ENCODE data around the gene ZFYVE21. TPM values are rescaled to one million over a fixed set of nuclear protein-coding genes. Genes with fewer than 3 reads are reported as not detected.

Gene ZFYVE21
- polyA plus RNA-seq, 2 of the 4 experiments (the other 2 are of a cell fraction), result 28.7 to 33.0 TPM

GRCh38 chr14:103683139-103683538 lies 32.5 kb upstream of the ZFYVE21 start:
- H3K27ac ChIP-seq, result no peak overlapping the region
- H3K4me1 ChIP-seq, result no peaks in the 10 kb centered on the region
- H3K9me3 ChIP-seq, result no peaks in the 10 kb centered on the region
- ChIA-PET POLR2A (no interaction called here), CTCF (no interaction called here)
- no peak overlapping the region for H3K4me3 ChIP-seq
- no peak overlapping the region for H3K4me2 ChIP-seq
- ATAC-seq (no peak), FAIRE-seq (no peak), DNase-seq (ENCODE audit: low read depth in 1 of 2, low spot score in 1 of 2) (no peak)
- 86% methylated on average over 15 of the region's 15 CpGs for WGBS (ENCODE audit: missing lambda C conversion rate)
- TF ChIP-seq POLR2A (IDR thresholded peaks at IDR 0.05; ENCODE audit: low read length) (no peak), HDAC2 (IDR thresholded peaks at IDR 0.05) (no peak), CTCF (IDR thresholded peaks at IDR 0.05) (no peak), GATA3 (IDR thresholded peaks at IDR 0.05; ENCODE audit: borderline replicate concordance) (no peak), BHLHE40 (IDR thresholded peaks at IDR 0.05; ENCODE audit: low read depth, low read length) (no peak), CHD2 (IDR thresholded peaks at IDR 0.05; ENCODE audit: low read length, partially characterized antibody) (no peak), FOSL2 (IDR thresholded peaks at IDR 0.05) (no peak), FOSL2 (CRISPR knock-in tag; IDR thresholded peaks at IDR 0.05) (no peak), RAD21 (conservative IDR thresholded peaks at IDR 0.05 in 1 of 2, IDR thresholded peaks at IDR 0.05 in 1 of 2) (no peak), KDM5A (IDR thresholded peaks at IDR 0.05) (no peak), CHD4 (IDR thresholded peaks at IDR 0.05; ENCODE audit: borderline replicate concordance) (no peak), EHMT2 (IDR thresholded peaks at IDR 0.05; ENCODE audit: low read depth) (no peak), FOXS1 (CRISPR knock-in tag; IDR thresholded peaks at IDR 0.05) (no peak), USF2 (IDR thresholded peaks at IDR 0.05) (no peak), RNF2 (IDR thresholded peaks at IDR 0.05; ENCODE audit: borderline replicate concordance, low read depth) (no peak), MYC (IDR thresholded peaks at IDR 0.05; ENCODE audit: borderline replicate concordance, low read length) (no peak), ZFP36 (IDR thresholded peaks at IDR 0.05; ENCODE audit: borderline replicate concordance, partially characterized antibody) (no peak)

GRCh38 chr14:103684471-103684870 lies 31.1 kb upstream of the ZFYVE21 start:
- TF ChIP-seq MAFK (IDR thresholded peaks at IDR 0.05; ENCODE audit: partially characterized antibody) (no peak), HOXB5 (CRISPR knock-in tag; IDR thresholded peaks at IDR 0.05) (no peak), JUN (IDR thresholded peaks at IDR 0.05) (no peak), RNF2 (IDR thresholded peaks at IDR 0.05; ENCODE audit: borderline replicate concordance, low read depth) (no peak), KDM1A (IDR thresholded peaks at IDR 0.05; ENCODE audit: low read depth) (no peak), E2F6 (IDR thresholded peaks at IDR 0.05; ENCODE audit: borderline replicate concordance, low read depth) (no peak), ESRRA (IDR thresholded peaks at IDR 0.05; ENCODE audit: borderline replicate concordance, low read length) (no peak), FOXS1 (CRISPR knock-in tag; IDR thresholded peaks at IDR 0.05) (no peak), ZC3H11A (IDR thresholded peaks at IDR 0.05) (no peak), EHMT2 (IDR thresholded peaks at IDR 0.05; ENCODE audit: low read depth) (no peak), POLR2AphosphoS2 (conservative IDR thresholded peaks at IDR 0.05; ENCODE audit: low read length) (no peak), SMC3 (IDR thresholded peaks at IDR 0.05) (no peak), RFX5 (IDR thresholded peaks at IDR 0.05) (no peak), CBX8 (IDR thresholded peaks at IDR 0.05) (no peak), ATOH8 (CRISPR knock-in tag; IDR thresholded peaks at IDR 0.05; ENCODE audit: low read depth) (no peak), HEYL (CRISPR knock-in tag; IDR thresholded peaks at IDR 0.05) (no peak), RCOR1 (IDR thresholded peaks at IDR 0.05; ENCODE audit: low read depth, low read length) (no peak), PBX3 (IDR thresholded peaks at IDR 0.05) (no peak), RARB (CRISPR knock-in tag; IDR thresholded peaks at IDR 0.05) (no peak)
- ATAC-seq, result no peak
- Histone ChIP-seq H3K27ac (no peak overlapping the region), H3K4me1 (no peaks in the 10 kb centered on the region), H3K9me3 (no peaks in the 10 kb centered on the region), H3K4me3 (no peak overlapping the region), H3K4me2 (no peak overlapping the region)
- ChIA-PET CTCF (no interaction called here), POLR2A (no interaction called here)
- 83% methylated on average over 5 of the region's 6 CpGs for WGBS (ENCODE audit: missing lambda C conversion rate)
- no peak for DNase-seq (ENCODE audit: low read depth in 1 of 2, low spot score in 1 of 2)
- FAIRE-seq, result no peak

All from A549 (cell line).